Esophagus squamous epithelium (tissue), 4 donors: ENCODE measurements around the gene SLC27A1.

Source experiments
- CTCF ChIP-seq, 6 experiments: fragments of 450-650 bp in 4 of 6; fragments of 200-600 bp in 2 of 6; sonication (generic) in 2 of 6; IDR thresholded peaks; one replicate each; pipeline ENCODE4 v1.5.1; 2016 to 2019; ENCODE audit warnings: antibody characterized with exemption in 6 of 6, mild to moderate bottlenecking in 4 of 6, moderate library complexity in 4 of 6
- POLR2A ChIP-seq, 4 donors: fragments of 450-650 bp; IDR thresholded peaks; one replicate each; pipeline ENCODE4 v1.6.1; 2017; ENCODE audit warnings: antibody characterized with exemption in 4 of 4, mild to moderate bottlenecking in 4 of 4, moderate library complexity in 3 of 4

GRCh38 chr19:17424743-17425365 is 45.5 kb upstream of the SLC27A1 start:
- TF ChIP-seq CTCF (IDR thresholded peaks at IDR 0.05) (peak in 2 of 6 experiments; percentile 21 to 34), POLR2A (IDR thresholded peaks at IDR 0.05) (no peak)
